ENCODE results near the gene GUCY1A2. TPM values are rescaled to one million over a fixed set of nuclear protein-coding genes. Genes with fewer than 3 reads are reported as not detected.

The GUCY1A2 gene
- total and polyA plus RNA-seq, 2 donors from 2014 or later: 0.75 to 16.1 TPM

- intact Hi-C loops (cut with DNase I): no loop called here
- H3K4me3 ChIP-seq (ENCODE audit: low read length in 3 of 3): no peak overlapping the region
- no peaks in the 10 kb centered on the region for H3K4me1 ChIP-seq (ENCODE audit: control insufficient read depth in 2 of 3, insufficient read depth in 2 of 3, low read depth in 1 of 3, low read length in 3 of 3)
- H3K27ac ChIP-seq (ENCODE audit: low read depth in 2 of 2, low read length in 2 of 2): no peak overlapping the region
- no peak for FAIRE-seq
- no peaks in the 10 kb centered on the region for H3K27me3 ChIP-seq (ENCODE audit: control insufficient read depth, insufficient read depth, low read length)
- DNase-seq: no peak
- no peaks in the 10 kb centered on the region for H3K9me3 ChIP-seq (ENCODE audit: control insufficient read depth in 2 of 3, insufficient read depth in 1 of 3, low read length in 3 of 3)
- TF ChIP-seq CTCF (IDR thresholded peaks at IDR 0.05; ENCODE audit: borderline replicate concordance, extremely low read depth, insufficient read depth): no peak
- H3K9ac ChIP-seq (ENCODE audit: low read length in 3 of 3): no peak overlapping the region
- H3K36me3 ChIP-seq (ENCODE audit: control insufficient read depth in 2 of 3, insufficient read depth in 3 of 3, low read length in 3 of 3): no peaks in the 10 kb centered on the region
These were observed 93.0 kb downstream of the GUCY1A2 start for GRCh38 chr11:106925245-106925644.

- no peak overlapping the region for H3K9ac ChIP-seq (ENCODE audit: low read length in 3 of 3)
- no peak overlapping the region for H3K27ac ChIP-seq (ENCODE audit: low read depth in 2 of 2, low read length in 2 of 2)
- TF ChIP-seq CTCF (IDR thresholded peaks at IDR 0.05; ENCODE audit: borderline replicate concordance, extremely low read depth, insufficient read depth): no peak
- H3K27me3 ChIP-seq (ENCODE audit: control insufficient read depth, insufficient read depth, low read length): no peaks in the 10 kb centered on the region
- no peaks in the 10 kb centered on the region for H3K4me1 ChIP-seq (ENCODE audit: control insufficient read depth in 2 of 3, insufficient read depth in 2 of 3, low read depth in 1 of 3, low read length in 3 of 3)
- H3K36me3 ChIP-seq (ENCODE audit: control insufficient read depth in 2 of 3, insufficient read depth in 3 of 3, low read length in 3 of 3): no peaks in the 10 kb centered on the region
- no peak overlapping the region for H3K4me3 ChIP-seq (ENCODE audit: low read length in 3 of 3)
- DNase-seq (no peak), FAIRE-seq (no peak)
- no peaks in the 10 kb centered on the region for H3K9me3 ChIP-seq (ENCODE audit: control insufficient read depth in 2 of 3, insufficient read depth in 1 of 3, low read length in 3 of 3)
- intact Hi-C loops (cut with DNase I): no loop called here
These were observed 97.3 kb downstream of the GUCY1A2 start for GRCh38 chr11:106920899-106921509.

- Histone ChIP-seq H3K4me1 (ENCODE audit: control insufficient read depth in 2 of 3, insufficient read depth in 2 of 3, low read depth in 1 of 3, low read length in 3 of 3) (no peaks in the 10 kb centered on the region), H3K4me3 (ENCODE audit: low read length in 3 of 3) (no peak overlapping the region), H3K9ac (ENCODE audit: low read length in 3 of 3) (no peak overlapping the region), H3K9me3 (ENCODE audit: control insufficient read depth in 2 of 3, insufficient read depth in 1 of 3, low read length in 3 of 3) (peaks cover 0 to 7% (median 0%) of the 10 kb centered on the region in 3 donors), H3K27ac (ENCODE audit: low read depth in 2 of 2, low read length in 2 of 2) (no peak overlapping the region), H3K27me3 (ENCODE audit: control insufficient read depth, insufficient read depth, low read length) (no peaks in the 10 kb centered on the region), H3K36me3 (ENCODE audit: control insufficient read depth in 2 of 3, insufficient read depth in 3 of 3, low read length in 3 of 3) (no peaks in the 10 kb centered on the region)
- intact Hi-C loops (cut with DNase I): no loop called here
- FAIRE-seq: no peak
- no peak for TF ChIP-seq CTCF (IDR thresholded peaks at IDR 0.05; ENCODE audit: borderline replicate concordance, extremely low read depth, insufficient read depth)
- peak in 1 of 5 donors; percentile 10 for DNase-seq
These were observed 100.3 kb downstream of the GUCY1A2 start for GRCh38 chr11:106917973-106918372.

GRCh38 chr11:106914409-106914808 is 103.9 kb downstream of the GUCY1A2 start:
- no peak overlapping the region for H3K27ac ChIP-seq (ENCODE audit: low read depth in 2 of 2, low read length in 2 of 2)
- peak; percentile 41 for FAIRE-seq
- H3K4me3 ChIP-seq (ENCODE audit: low read length in 3 of 3): no peak overlapping the region
- no peaks in the 10 kb centered on the region for H3K36me3 ChIP-seq (ENCODE audit: control insufficient read depth in 2 of 3, insufficient read depth in 3 of 3, low read length in 3 of 3)
- no peak overlapping the region for H3K9ac ChIP-seq (ENCODE audit: low read length in 3 of 3)
- intact Hi-C loops (cut with DNase I): no loop called here
- no peaks in the 10 kb centered on the region for H3K4me1 ChIP-seq (ENCODE audit: control insufficient read depth in 2 of 3, insufficient read depth in 2 of 3, low read depth in 1 of 3, low read length in 3 of 3)
- DNase-seq: no peak
- no peak for TF ChIP-seq CTCF (IDR thresholded peaks at IDR 0.05; ENCODE audit: borderline replicate concordance, extremely low read depth, insufficient read depth)
- peaks cover 0 to 7% (median 0%) of the 10 kb centered on the region in 3 donors for H3K9me3 ChIP-seq (ENCODE audit: control insufficient read depth in 2 of 3, insufficient read depth in 1 of 3, low read length in 3 of 3)
- no peaks in the 10 kb centered on the region for H3K27me3 ChIP-seq (ENCODE audit: control insufficient read depth, insufficient read depth, low read length)
